Globus pallidus (tissue), 1 donor: Measurements from ENCODE around the gene EDIL3.
"Not testable (repeated sequence)": the region's sequence is repeated elsewhere in the genome, so short reads cannot be mapped to it uniquely, and the experiment has no call there.

Experiments
- DNase-seq: peaks from one replicate; pipeline ENCODE4 v3.0.0-alpha.2; 2015; ENCODE audit warnings: low spot score

The EDIL3 gene

GRCh38 chr5:84378420-84378819, 6.3 kb downstream of the EDIL3 start:
- no peak for DNase-seq

- DNase-seq = no peak
Observed at GRCh38 chr5:84376346-84376745, 8.3 kb downstream of the EDIL3 start.

GRCh38 chr5:84374568-84374967, 10.1 kb downstream of the EDIL3 start:
- DNase-seq = no peak

- no peak for DNase-seq
Observed at GRCh38 chr5:84373506-84373905, 11.2 kb downstream of the EDIL3 start.

- DNase-seq = no peak
Observed at GRCh38 chr5:84372066-84372695, 12.5 kb downstream of the EDIL3 start.

- no peak for DNase-seq
Observed at GRCh38 chr5:84370176-84370575, 14.5 kb downstream of the EDIL3 start.

GRCh38 chr5:84364043-84364442, 20.6 kb downstream of the EDIL3 start:
- DNase-seq = no peak

- DNase-seq = no peak
Observed at GRCh38 chr5:84362061-84362720, 22.5 kb downstream of the EDIL3 start.

GRCh38 chr5:84361572-84361971, 23.1 kb downstream of the EDIL3 start:
- no peak for DNase-seq

GRCh38 chr5:84360056-84360455, 24.6 kb downstream of the EDIL3 start:
- no peak for DNase-seq

- no peak for DNase-seq
Observed at GRCh38 chr5:84354101-84354500, 30.6 kb downstream of the EDIL3 start.

GRCh38 chr5:84344788-84345187, 39.9 kb downstream of the EDIL3 start:
- no peak for DNase-seq

- no peak for DNase-seq
Observed at GRCh38 chr5:84343171-84343570, 41.5 kb downstream of the EDIL3 start.

- DNase-seq = no peak
Observed at GRCh38 chr5:84332106-84332505, 52.6 kb downstream of the EDIL3 start.

- no peak for DNase-seq
Observed at GRCh38 chr5:84327591-84327990, 57.1 kb downstream of the EDIL3 start.

GRCh38 chr5:84322646-84323045, 62.0 kb downstream of the EDIL3 start:
- no peak for DNase-seq

- not testable (repeated sequence) for DNase-seq
Observed at GRCh38 chr5:84317826-84318225, 66.9 kb downstream of the EDIL3 start.

GRCh38 chr5:84312280-84312679, 72.4 kb downstream of the EDIL3 start:
- DNase-seq = not testable (repeated sequence)

- not testable (repeated sequence) for DNase-seq
Observed at GRCh38 chr5:84309850-84310249, 74.8 kb downstream of the EDIL3 start.

- DNase-seq = no peak
Observed at GRCh38 chr5:84306601-84307000, 78.1 kb downstream of the EDIL3 start.

- no peak for DNase-seq
Observed at GRCh38 chr5:84304599-84304998, 80.1 kb downstream of the EDIL3 start.

GRCh38 chr5:84303315-84303714, 81.4 kb downstream of the EDIL3 start:
- no peak for DNase-seq

GRCh38 chr5:84301535-84301934, 83.1 kb downstream of the EDIL3 start:
- no peak for DNase-seq

GRCh38 chr5:84299959-84300358, 84.7 kb downstream of the EDIL3 start:
- DNase-seq = no peak
